Measurements from ENCODE around the gene LRRC36.

LRRC36 gene

GRCh38 chr16:67391424-67392300 is 65.0 kb downstream of the LRRC36 start:
- H3F3A ChIP-seq (ENCODE audit: control insufficient read depth, insufficient read depth) = no peaks in the 10 kb centered on the region
- TF ChIP-seq EZH2phosphoT487 (IDR thresholded peaks at IDR 0.05; ENCODE audit: borderline replicate concordance, low read length) (no peak), CTCF (IDR thresholded peaks at IDR 0.05; ENCODE audit: low read depth, low read length, poor library complexity, severe bottlenecking) (no peak)
- H3K36me3 ChIP-seq (ENCODE audit: control insufficient read depth, low read length) = no peaks in the 10 kb centered on the region
- H3K79me2 ChIP-seq (ENCODE audit: control insufficient read depth, low read length) = no peaks in the 10 kb centered on the region
- no peak overlapping the region for H3K4me3 ChIP-seq (ENCODE audit: low read length)
- H3K27ac ChIP-seq (ENCODE audit: low read depth, low read length) = no peak overlapping the region
- H3K9me2 ChIP-seq (replicated peaks; ENCODE audit: control insufficient read depth, low read length) = no peaks in the 10 kb centered on the region
- no peak overlapping the region for H3K4me2 ChIP-seq (ENCODE audit: low read length)
- H3K9me3 ChIP-seq (ENCODE audit: control insufficient read depth, insufficient read depth, low read length) = no peaks in the 10 kb centered on the region
- H4K20me1 ChIP-seq (ENCODE audit: control insufficient read depth, insufficient read depth, low read depth, low read length) = no peaks in the 10 kb centered on the region
- no peaks in the 10 kb centered on the region for H3K4me1 ChIP-seq (ENCODE audit: control insufficient read depth, low read length)
- peaks cover 28% of the 10 kb centered on the region for H3K27me3 ChIP-seq (ENCODE audit: control insufficient read depth, low read length)

- no peaks in the 10 kb centered on the region for H3K36me3 ChIP-seq (ENCODE audit: control insufficient read depth, low read length)
- no peaks in the 10 kb centered on the region for H3K9me2 ChIP-seq (replicated peaks; ENCODE audit: control insufficient read depth, low read length)
- H3K4me1 ChIP-seq (ENCODE audit: control insufficient read depth, low read length) = no peaks in the 10 kb centered on the region
- no peak overlapping the region for H3K4me2 ChIP-seq (ENCODE audit: low read length)
- TF ChIP-seq CTCF (IDR thresholded peaks at IDR 0.05; ENCODE audit: low read depth, low read length, poor library complexity, severe bottlenecking) (no peak), EZH2phosphoT487 (IDR thresholded peaks at IDR 0.05; ENCODE audit: borderline replicate concordance, low read length) (no peak)
- peaks cover 22% of the 10 kb centered on the region for H3K27me3 ChIP-seq (ENCODE audit: control insufficient read depth, low read length)
- H3K9me3 ChIP-seq (ENCODE audit: control insufficient read depth, insufficient read depth, low read length) = no peaks in the 10 kb centered on the region
- H3K4me3 ChIP-seq (ENCODE audit: low read length) = no peak overlapping the region
- no peaks in the 10 kb centered on the region for H4K20me1 ChIP-seq (ENCODE audit: control insufficient read depth, insufficient read depth, low read depth, low read length)
- H3K79me2 ChIP-seq (ENCODE audit: control insufficient read depth, low read length) = no peaks in the 10 kb centered on the region
- no peaks in the 10 kb centered on the region for H3F3A ChIP-seq (ENCODE audit: control insufficient read depth, insufficient read depth)
- H3K27ac ChIP-seq (ENCODE audit: low read depth, low read length) = no peak overlapping the region
Observed at GRCh38 chr16:67392301-67393059, 65.9 kb downstream of the LRRC36 start.

- Histone ChIP-seq H3K4me2 (ENCODE audit: low read length) (no peak within 1 kb of the TSS), H3K27ac (ENCODE audit: low read depth, low read length) (no peak within 1 kb of the TSS), H4K20me1 (ENCODE audit: control insufficient read depth, insufficient read depth, low read depth, low read length) (no peaks in the 10 kb centered on the region), H3K27me3 (ENCODE audit: control insufficient read depth, low read length) (peaks cover 22% of the 10 kb centered on the region), H3K79me2 (ENCODE audit: control insufficient read depth, low read length) (no peaks in the 10 kb centered on the region), H3K4me1 (ENCODE audit: control insufficient read depth, low read length) (no peaks in the 10 kb centered on the region), H3K36me3 (ENCODE audit: control insufficient read depth, low read length) (no peaks in the 10 kb centered on the region), H3K9me3 (ENCODE audit: control insufficient read depth, insufficient read depth, low read length) (no peaks in the 10 kb centered on the region), H3K4me3 (ENCODE audit: low read length) (no peak within 1 kb of the TSS), H3F3A (ENCODE audit: control insufficient read depth, insufficient read depth) (no peaks in the 10 kb centered on the region), H3K9me2 (replicated peaks; ENCODE audit: control insufficient read depth, low read length) (no peaks in the 10 kb centered on the region)
- TF ChIP-seq CTCF (IDR thresholded peaks at IDR 0.05; ENCODE audit: low read depth, low read length, poor library complexity, severe bottlenecking) (no peak), EZH2phosphoT487 (IDR thresholded peaks at IDR 0.05; ENCODE audit: borderline replicate concordance, low read length) (no peak)
Observed at GRCh38 chr16:67393111-67393787, 66.6 kb downstream of the LRRC36 start, which contains the start of gene TPPP3. Gene TPPP3, minus strand, starts transcription at chr16:67393498. Its CDS starts 2,387 bp downstream, at chr16:67391111.
